IPS-NIHi7 (cell line): ENCODE measurements around the gene MYO9B.
"Not testable (repeated sequence)": the region's sequence is repeated elsewhere in the genome, so short reads cannot be mapped to it uniquely, and the experiment has no call there.

ENCODE experiments used
- DNase-seq: peaks from one replicate; pipeline ENCODE4 v3.0.0; 2012; ENCODE audit warnings: mixed read lengths; ENCODE audit errors: extremely low spot score

MYO9B gene

DNA sequence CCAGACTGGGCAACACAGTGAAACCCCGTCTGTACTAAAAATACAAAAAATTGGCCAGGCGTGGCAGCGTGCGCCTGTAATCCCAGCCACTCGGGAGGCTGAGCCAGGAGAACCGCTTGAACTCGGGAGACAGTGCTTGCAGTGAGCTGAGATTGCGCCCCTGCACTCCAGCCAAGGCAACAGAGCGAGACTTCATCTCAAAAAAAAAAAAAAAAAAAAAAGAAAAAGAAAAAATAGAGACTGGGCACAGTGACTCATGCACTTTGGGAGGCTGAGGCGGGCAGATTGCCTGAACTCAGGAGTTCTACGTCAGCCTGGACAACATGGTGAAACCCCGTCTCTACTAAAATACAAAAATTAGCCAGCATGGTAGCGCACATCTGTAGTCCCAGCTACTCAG is 69.2 kb downstream of the MYO9B start:
- DNase-seq: not testable (repeated sequence)

DNA sequence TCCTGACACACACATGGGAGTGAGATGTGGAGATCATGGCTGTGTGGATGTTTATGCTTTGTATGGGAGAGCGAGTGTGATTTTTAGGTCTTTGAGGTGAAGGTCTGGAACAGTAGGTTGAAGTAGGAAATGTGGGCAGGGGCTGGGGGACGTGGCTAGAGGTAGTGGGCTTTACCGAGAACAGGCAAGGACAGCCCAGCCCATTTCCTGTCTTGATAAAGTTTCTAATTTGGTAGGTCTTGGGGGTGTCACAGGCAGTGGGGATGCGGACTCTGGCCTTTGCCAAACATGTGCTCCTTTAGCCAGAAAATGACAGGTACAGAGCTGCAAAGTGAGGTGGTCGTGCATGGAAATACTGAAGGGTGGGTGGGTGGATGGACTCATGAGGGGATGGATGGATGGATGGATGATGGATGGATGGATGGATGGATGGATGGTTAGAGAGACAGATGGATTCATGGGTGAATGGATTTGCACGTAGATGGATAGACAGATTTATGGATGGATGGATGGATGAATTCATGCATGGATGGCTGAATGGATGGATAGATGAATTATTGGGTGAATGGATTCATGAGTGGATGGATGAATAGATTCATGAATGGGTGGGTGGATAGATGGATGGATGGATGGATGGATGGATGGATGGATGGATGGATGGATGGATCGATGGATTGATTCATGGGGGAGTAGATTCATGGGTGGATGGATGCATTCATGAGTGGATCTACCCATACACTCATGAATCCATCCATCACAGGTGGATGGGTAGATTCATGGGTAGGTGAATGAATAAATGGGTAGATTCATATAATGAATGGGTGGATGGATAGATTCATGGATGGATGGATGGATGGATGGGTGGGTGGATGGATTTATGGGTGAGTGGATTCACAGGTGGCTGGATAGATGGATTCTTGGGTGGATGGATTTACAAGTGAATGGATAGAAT is 70.2 kb downstream of the MYO9B start:
- DNase-seq: no peak

DNA sequence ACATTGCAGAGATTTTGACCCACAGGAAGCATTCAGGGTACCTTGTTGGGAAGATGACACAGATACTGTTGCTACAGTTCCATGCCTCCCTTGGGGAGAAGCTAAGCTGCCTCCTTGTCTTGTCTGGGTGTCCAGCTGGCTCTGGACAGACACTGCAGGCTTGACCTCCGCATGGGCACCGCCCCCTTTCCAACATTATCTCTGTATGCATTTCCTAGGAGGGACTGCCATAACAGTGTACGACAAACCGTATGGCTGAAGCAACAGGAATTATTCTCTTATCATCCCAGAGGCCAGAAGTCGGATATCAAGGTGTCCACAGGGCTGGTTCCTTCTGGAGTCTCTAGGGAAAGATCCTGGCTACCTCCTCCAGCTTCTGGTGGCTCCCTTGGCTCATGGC is 72.6 kb downstream of the MYO9B start:
- DNase-seq: no peak

DNA sequence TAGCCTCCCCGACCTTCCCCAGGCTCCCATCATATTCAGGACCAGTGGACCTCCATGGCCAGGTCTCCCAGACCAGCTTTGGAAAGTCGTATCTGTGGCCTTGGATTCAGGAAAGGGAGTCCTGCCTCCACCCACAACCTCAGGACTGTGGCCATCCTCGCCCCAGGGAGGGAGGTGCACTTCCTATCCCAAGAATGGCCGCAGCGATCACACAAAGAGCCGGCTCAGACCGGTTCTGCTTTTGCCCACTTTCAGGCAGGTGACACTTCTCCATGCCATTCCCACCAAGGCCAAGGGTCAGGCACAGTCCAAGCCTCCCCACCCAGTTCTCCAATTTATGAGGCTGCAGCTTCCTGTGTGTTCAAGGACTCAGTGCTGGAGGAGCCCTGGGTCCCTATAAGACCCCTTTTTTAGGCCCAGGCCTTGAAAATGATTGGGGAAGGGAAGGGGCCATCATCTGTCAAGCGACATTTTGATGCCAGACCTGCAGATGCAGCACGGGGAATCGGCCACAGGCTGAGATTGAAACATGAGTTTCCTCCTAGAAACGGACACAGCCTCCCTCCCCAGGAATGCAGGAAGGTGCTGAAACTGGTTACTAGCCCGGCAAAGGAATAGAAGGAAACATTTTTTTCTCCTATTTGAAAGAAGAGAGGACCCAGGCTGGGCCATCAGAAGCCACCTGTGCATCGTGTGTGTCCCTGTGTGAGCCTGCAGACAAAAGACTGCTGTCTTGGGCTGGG is 74.0 kb downstream of the MYO9B start:
- DNase-seq: no peak

DNA sequence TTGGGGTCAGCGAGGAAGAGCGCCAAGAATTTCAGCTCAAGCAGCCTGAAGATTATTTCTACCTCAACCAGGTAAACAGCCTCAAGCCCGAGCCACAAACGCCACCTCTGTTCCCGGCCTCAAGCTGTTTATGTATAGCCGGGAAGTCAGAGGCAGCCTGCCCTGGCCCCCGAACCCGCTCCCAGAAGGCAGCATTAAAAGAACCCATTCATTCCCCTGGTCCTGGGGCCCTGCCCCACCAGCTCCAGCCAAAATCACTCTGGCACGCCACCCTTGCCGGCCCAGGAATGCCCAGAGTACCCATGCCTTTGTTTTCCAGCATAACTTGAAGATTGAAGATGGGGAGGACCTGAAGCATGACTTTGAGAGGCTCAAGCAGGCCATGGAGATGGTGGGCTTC is 78.4 kb downstream of the MYO9B start:
- no peak for DNase-seq

DNA sequence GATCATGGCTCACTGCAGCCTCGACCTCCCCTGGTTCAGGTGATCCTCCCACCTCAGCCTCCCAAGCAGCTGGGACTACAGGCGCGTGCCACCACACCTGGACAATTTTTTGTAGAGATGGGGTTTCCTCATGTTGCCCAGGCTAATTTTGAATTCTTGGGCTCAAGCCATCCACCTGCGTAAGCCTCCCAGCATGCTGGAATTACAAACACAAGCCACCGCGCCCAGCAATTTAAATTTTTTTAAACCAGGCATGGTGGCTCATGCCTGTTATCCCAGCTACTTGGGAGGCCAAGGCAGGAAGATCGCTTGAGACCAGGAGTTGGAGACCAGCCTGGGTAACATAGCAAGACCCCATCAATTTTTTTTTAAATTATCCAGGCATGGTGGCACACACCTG is 79.7 kb downstream of the MYO9B start:
- DNase-seq: no peak

DNA sequence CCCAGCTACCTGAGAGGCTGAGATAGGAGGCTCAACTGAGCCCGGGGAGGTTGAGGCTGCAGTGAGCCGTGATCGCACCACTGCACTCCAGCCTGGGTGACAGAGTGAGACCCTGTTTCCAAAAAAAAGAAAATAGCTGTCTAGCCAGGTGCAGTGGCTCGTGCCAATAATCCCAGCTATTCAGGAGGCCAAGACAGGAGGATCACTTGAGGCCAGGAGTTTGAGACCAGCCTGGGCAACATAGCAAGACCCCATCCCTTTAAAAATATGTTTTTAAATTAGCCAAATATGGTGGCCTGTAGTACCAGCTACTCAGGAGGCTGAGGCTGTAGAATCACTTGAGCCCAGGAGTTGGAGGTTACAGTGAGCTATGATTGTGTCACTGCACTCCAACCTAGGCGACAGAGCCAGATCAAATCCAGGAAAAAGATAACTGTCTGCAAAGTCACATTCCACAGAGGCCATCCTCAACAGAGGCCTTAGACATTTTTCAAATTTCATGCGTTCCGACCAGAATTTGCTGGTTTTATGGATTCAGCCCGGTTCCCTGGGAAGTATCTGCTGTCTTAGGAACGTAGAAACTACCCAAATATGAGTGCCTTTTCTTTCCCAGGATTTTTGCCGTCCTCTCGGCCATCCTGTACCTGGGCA is 80.8 kb downstream of the MYO9B start:
- no peak for DNase-seq

DNA sequence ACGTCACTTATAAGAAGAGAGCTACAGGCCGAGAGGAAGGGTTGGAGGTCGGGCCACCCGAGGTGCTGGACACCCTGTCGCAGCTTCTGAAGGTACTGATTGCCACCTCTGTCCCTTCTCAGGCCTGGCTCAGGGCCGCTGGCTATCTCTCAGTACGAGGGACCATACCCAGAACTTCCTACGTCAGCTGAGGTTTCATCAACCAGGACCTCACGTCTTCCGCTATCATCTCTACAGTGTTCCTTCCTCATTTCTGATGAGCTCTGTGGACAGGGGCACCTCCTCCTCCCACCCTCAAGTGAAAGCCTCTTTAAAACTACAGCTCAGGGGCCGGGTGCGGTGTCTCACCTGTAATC is 81.3 kb downstream of the MYO9B start:
- no peak for DNase-seq

DNA sequence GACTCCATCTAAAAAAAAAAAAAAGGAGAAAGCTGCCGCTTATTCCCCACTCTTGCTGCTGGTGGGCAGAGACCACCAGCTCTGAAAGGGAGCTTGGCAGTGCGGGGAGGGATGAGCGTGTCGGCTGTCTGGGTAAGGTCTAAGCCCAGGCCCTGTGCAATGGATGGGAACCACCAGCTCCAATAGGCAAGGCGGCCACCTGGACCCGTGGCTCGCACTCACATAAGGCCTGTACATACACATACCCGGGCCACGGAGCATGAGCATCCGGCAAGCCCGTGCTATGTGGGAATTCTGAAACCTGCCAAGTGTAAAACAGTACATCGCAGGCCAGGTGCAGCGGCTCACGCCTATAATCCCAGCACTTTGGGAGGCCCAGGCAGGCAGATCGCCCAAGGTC is 83.0 kb downstream of the MYO9B start:
- no peak for DNase-seq

DNA sequence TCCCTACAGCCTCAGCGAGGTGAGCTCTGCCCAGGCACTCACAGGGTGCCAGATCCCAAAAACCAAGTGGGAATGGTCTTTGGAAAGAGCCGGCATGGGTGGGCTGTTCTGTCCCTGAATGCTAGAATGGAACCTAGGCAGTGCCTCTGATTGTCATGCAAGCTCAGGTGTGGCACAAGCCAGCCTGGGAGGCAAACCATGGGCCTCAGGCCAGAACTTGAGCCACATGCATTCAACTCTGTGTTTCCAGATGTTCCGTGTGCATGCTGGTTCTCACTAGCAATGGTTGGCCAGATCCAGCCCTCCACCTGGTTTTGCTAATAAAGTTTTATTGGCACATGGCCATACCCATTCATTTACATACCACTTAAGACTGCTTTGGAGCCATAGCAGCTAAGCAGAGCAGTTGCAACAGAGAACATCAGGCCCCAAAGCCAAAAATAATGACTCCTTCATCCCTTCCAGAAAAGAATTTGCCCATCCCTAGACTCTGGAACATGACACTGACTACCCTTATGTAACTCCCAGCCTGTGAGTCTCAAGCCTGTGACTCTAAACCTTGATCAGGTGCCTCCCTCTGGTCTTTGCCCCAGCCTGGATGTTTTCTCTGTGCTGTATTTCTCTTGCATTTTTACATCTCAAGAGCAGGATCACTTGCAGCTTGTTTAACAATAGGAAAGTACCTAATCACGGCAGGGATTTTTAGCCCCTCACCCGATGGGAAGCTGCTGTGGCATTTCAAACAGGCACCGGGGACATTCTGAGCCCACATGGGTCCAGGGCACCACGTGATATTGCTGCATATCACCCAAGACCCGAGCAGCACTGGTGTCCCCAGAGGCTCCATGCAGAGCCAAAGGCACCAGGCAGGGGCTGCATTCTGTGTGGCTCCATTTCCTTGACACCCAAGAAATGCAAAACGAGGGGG is 84.2 kb downstream of the MYO9B start:
- DNase-seq: peak; percentile 79

DNA sequence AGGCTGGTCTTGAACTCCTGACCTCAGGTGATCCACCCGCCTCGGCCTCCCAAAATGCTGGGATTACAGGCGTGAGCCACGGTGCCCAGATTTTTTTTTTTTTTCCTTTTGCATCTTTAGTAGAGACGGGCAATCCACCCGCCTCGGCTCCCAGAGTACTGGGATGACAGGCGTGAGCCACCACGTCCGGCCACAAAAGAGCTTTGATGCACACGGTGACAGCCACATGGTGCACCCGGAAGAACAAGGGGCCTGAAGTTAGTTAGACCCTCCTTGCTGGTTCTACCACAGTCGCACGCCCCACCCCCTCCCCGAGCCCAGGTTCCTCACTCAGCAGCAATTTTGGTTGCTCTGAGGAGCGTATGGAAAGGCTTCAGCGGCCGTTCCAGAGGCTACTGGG is 85.3 kb downstream of the MYO9B start:
- no peak for DNase-seq

DNA sequence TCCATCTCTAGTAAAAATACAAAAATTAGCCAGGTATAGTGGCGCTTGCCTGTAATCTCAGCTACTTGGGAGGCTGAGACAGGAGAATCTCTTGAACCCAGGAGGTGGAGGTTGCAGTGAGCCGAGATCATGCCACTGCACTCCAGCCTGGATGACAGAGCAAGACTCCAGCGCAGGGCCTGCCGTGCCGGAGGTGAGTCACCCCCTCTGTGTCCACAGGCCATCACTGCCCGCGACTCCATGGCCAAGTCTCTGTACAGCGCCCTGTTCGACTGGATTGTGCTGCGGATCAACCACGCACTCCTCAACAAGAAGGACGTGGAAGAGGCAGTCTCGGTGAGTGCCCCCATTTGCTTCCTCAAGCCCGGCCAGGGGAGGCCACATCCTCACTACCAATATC is 86.6 kb downstream of the MYO9B start:
- not testable (repeated sequence) for DNase-seq

DNA sequence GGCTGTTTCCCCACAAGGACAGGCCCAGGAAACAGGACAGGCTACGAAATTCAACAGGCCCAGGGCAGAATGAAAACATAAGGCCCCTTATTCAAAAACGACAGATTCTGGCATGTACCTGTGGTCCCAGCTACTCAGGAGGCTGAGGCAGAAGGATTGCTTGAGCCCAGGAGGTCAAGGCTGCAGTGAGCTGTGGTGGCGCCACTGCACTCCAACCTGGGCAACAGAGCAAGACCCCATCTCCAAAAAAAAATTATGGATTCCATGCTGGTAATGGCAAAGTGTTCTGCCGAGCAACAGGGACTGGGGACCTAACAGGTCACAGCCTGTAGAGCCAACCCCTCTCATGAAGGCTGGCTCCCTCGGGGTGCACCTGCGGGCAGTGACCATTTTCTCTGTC is 87.0 kb downstream of the MYO9B start:
- DNase-seq: no peak

DNA sequence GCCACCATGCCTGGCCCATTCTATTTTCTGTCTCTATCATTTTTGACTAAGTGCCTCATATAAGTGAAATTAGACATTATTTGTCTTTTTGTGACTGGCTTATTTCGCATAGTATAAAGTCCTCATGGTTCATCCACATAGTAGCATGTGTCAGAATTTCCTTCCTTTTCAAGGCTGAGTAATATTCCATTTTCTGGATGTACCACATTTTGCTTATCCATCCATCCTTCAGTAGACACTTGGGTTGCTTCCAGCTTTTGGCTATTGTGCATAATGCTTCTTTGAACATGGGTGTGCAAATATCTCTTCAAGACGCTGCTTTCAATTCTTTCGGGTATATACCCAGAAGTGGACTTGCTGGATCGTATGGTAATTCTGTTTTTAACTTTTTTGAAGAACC is 88.1 kb downstream of the MYO9B start:
- DNase-seq: no peak

DNA sequence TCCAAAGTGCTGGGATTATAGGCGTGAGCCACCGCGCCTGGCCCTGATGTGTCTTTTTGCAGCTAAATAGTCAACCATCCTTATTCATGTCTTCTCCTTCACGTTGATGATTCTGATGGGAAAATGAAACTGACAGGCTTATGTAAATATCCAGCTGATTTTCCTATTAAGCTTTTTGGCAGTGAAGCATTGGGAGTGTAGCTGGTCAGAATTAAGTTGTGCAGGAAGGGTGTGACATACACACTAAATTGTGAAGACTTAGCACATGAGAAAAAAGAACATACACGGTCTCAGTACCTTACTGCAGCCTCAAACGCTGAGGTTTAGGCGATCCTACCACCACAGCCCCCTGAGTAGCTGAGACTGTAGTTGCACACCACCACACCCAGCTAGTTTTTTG is 89.1 kb downstream of the MYO9B start:
- no peak for DNase-seq

DNA sequence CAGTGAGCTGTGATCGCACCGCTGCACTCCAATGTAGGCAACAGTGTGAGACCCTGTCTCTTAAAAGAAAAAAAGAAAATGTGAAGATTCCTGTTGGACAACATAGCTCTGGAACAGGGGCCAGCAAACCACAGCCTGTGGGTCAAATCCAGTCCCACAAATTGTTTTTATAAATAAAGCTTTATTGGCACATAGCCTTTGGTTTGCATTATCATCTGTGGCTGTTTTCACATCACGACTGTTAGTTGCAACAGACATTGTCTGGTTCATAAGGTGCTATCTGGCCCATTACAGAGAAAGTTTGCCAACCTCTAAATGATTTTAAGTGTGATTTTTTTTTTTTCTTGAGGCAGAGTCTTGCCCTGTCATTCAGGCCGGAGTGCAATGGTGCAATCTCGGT is 90.1 kb downstream of the MYO9B start:
- DNase-seq: no peak

DNA sequence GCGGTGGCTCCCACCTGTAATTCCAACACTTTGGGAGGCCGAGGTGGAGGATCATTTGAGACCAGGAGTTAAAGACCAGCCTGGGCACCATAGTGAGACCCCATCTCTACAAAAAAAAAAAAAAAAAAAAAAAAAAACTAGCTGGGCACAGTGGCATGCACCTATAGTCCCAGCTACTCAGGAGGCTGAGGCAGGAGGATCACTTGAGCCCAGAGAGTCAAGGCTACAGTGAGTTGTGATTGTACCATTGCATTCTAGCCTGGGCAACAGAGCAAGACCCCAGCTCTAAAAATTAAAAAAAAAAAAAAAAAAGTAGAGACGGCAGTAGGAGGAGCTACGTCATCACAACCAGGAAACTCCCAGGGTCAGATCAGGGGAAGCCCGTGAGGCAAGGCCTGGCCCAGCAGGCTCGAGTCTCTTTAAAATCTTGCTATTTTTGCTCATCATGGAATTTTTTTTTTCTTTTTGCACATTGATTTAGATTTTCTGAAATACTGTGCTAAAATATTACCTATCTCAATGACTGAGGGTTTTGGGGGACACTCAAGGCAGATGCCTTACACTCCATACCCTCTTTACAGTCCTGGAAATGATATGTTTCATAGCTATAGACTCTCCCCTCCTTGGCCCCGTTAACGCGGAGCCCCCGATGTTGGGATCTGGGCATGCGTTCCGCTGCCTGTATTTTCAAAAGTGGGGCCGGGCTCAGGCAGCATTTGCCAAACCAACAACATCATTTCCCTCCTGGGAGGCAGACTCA is 95.1 kb downstream of the MYO9B start:
- no peak for DNase-seq

DNA sequence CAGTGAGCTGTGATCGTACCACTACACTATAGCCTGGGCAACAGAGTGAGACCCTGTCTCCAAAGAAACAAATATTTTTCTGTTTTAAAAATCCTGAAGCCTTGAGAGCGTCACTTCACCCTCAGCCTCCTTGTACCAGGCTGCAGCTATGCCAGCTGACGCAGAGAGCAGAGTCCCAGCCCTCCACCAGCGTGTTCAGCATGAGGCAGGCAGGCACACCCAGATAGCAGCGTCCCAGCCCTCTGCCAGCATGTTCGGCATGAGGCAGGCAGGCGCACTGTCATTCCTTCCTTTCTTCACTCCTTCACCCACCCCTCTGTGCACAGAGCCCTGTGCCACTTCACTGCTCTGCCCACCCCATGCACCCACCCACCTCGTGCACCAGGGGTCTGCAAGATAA is 96.3 kb downstream of the MYO9B start:
- DNase-seq: no peak

DNA sequence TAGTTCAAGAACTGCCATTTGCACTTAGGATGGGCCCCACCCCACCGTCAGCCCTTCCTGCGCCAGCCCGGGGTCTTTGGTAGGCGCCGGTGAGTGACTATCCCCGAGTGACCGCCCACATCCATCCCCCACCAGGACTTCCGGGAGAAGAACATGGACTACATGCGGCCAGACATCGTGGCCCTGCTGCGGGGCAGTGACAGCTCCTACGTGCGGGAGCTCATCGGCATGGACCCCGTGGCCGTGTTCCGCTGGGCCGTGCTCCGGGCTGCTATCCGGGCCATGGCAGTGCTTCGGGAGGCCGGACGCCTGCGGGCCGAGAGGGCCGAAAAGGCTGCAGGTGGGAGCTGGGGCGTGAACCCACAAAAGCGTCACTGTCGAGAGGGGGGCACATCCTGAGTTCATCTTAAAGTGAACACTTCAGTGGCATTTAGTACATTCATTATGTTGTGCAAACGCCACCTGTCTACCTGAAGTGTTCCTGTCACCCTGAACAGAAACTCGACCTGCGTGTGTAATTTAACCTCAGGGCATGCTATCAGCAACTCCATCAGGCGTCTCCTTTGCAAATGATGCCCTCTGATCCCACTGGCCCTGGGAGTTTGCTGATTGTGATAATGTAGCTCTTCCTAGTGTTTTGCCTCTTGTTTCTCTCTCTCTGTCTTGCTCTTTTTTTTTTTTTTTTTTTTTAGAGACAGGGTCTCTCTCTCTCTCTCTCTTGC is 97.2 kb downstream of the MYO9B start:
- DNase-seq: no peak

DNA sequence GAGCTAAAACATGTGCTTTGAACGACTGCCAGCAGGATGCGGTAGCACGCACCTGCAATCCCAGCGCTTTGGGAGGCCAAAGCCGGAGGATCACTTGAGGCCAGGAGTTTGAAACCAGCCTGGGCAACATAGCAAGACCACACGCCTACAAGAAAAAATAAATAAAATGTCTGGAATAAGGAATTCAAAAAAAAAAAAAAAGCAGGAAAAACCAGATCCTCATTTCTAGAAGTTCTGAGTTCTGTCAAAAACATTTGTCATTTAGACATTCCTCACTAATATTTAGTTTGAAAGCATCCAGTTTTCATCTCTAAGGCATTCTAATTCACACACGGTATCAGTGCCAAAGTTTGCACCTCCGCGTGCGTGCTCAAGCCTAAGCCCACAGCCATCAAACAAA is 102.7 kb downstream of the MYO9B start:
- no peak for DNase-seq
